HepG2 (cell line): ENCODE measurements around the gene ARL15. TPM values are rescaled to one million over a fixed set of nuclear protein-coding genes. Genes with fewer than 3 reads are reported as not detected.

Source experiments
- ATAC-seq: fragments of 200-7000 bp; cut with Tn5 transposase; 3 replicates; pipeline ENCODE4 v1.9.1; 2020; ENCODE audit warnings: mild to moderate bottlenecking, moderate library complexity
- BruUV-seq: library from RNA; stranded (reverse); fragments of 400-500 nt; replicated peaks from 2 replicates; lab custom pipeline; 2021; lab: Mats Ljungman, UMichigan
- CTCF ChIA-PET: fragments of 300-600 bp; formaldehyde crosslinking; extraction: SDS; loops from one replicate; lab custom pipeline; 2021; ENCODE audit warnings: low total read pairs, inconsistent platforms, low intra/inter-chr PET ratio; lab: Yijun Ruan, JAX
- POLR2A ChIA-PET: fragments of 350-600 bp; sonication (Branson Sonifier 250); formaldehyde crosslinking; loops from one replicate; lab custom pipeline; 2020; ENCODE audit warnings: antibody characterized with exemption, inconsistent platforms; lab: Yijun Ruan, JAX
- DNase-seq: peaks from one replicate; pipeline ENCODE4 v3.0.0-alpha.2; 2015; ENCODE audit warnings: low spot score
- FAIRE-seq: peaks from 3 replicates; lab custom pipeline; 2011; peaks lifted over from hg19 to GRCh38; lab: Jason Lieb, UNC
- H2AFZ ChIP-seq: one replicate; pipeline ENCODE4 v1.6.1; 2011; ENCODE audit warnings: low read length, inconsistent platforms
- H3K27ac ChIP-seq: fragments of 300-600 bp; 3 replicates; pipeline ENCODE4 v1.8.0; 2011; ENCODE audit warnings: mixed run types, mild to moderate bottlenecking, mixed read lengths, low read length, inconsistent platforms; ENCODE audit not compliant: insufficient read depth; ENCODE audit errors: extremely low read length
- H3K27me3 ChIP-seq, 2 experiments: fragments of 200-600 bp in 1 of 2; 2 replicates in 1 of 2; 3 replicates in 1 of 2; pipeline versions ENCODE4 v1.6.0 to v1.8.0; 2011; ENCODE audit warnings: low read length in 2 of 2, mild to moderate bottlenecking in 2 of 2, moderate library complexity in 2 of 2, inconsistent platforms in 1 of 2; ENCODE audit not compliant: insufficient read depth in 2 of 2, control insufficient read depth in 1 of 2
- H3K36me3 ChIP-seq, 2 experiments: fragments of 200-600 bp in 1 of 2; replicated peaks in 1 of 2; 2 replicates in 1 of 2; 3 replicates in 1 of 2; pipeline versions ENCODE4 v1.5.1 to v1.8.0; 2011; ENCODE audit warnings: low read length in 2 of 2, inconsistent platforms in 1 of 2; ENCODE audit not compliant: insufficient read depth in 2 of 2, control insufficient read depth in 1 of 2
- H3K4me1 ChIP-seq: 2 replicates; pipeline ENCODE4 v1.5.1; 2012; ENCODE audit warnings: low read length, inconsistent platforms; ENCODE audit not compliant: insufficient read depth
- H3K4me2 ChIP-seq: 2 replicates; pipeline ENCODE4 v1.6.0; 2011; ENCODE audit warnings: low read depth, low read length, inconsistent platforms
- H3K4me3 ChIP-seq, 3 experiments: fragments of 200-600 bp in 1 of 3; sonication (generic), shearing (Covaris generic) in 1 of 3; replicated peaks in 1 of 3; 2 replicates each; pipeline ENCODE4 v1.5.1; 2011 to 2016; ENCODE audit warnings: low read length in 3 of 3, inconsistent platforms in 2 of 3, low read depth in 2 of 3, mild to moderate bottlenecking in 2 of 3, control low read depth in 1 of 3, mixed read lengths in 1 of 3; ENCODE audit not compliant: insufficient read depth in 1 of 3
- H3K79me2 ChIP-seq: one replicate; pipeline ENCODE4 v1.6.1; 2011; ENCODE audit warnings: low read length, inconsistent platforms; ENCODE audit not compliant: insufficient read depth
- H3K9ac ChIP-seq: 2 replicates; pipeline ENCODE4 v1.6.0; 2011; ENCODE audit warnings: mild to moderate bottlenecking, low read depth, low read length, inconsistent platforms; ENCODE audit not compliant: insufficient read depth
- H3K9me3 ChIP-seq: 2 replicates; pipeline ENCODE4 v1.5.1; 2012; ENCODE audit warnings: mild to moderate bottlenecking, low read length
- H4K20me1 ChIP-seq: 2 replicates; pipeline ENCODE4 v1.6.0; 2011; ENCODE audit warnings: inconsistent platforms, mild to moderate bottlenecking, low read length, moderate library complexity; ENCODE audit not compliant: insufficient read depth
- ATF7 ChIP-seq, 2 experiments: fragments of 450-650 bp in 1 of 2; sonication (generic) in 1 of 2; formaldehyde crosslinking in 1 of 2; IDR thresholded peaks; 2 replicates each; pipeline versions ENCODE4 v1.4.0 to v1.6.1; 2016 to 2020; ENCODE audit warnings: antibody characterized with exemption in 1 of 2, mild to moderate bottlenecking in 1 of 2, missing genetic modification reagents in 1 of 2
- FOXK2 ChIP-seq: fragments of 450-650 bp; IDR thresholded peaks from 2 replicates; pipeline ENCODE4 v1.6.1; 2016
- HIVEP1 ChIP-seq: sonication (generic); formaldehyde crosslinking; IDR thresholded peaks from 2 replicates; pipeline ENCODE4 v1.4.0; 2020; ENCODE audit warnings: mild to moderate bottlenecking, missing genetic modification reagents
- HNF1A ChIP-seq, 2 experiments: sonication (generic) in 1 of 2; formaldehyde crosslinking in 1 of 2; IDR thresholded peaks; 2 replicates each; pipeline versions ENCODE4 v1.4.0 to v1.6.1; 2016 to 2020; ENCODE audit warnings: borderline replicate concordance in 1 of 2, low read depth in 1 of 2, mild to moderate bottlenecking in 1 of 2, missing genetic modification reagents in 1 of 2
- ISX ChIP-seq: sonication (generic); formaldehyde crosslinking; conservative IDR thresholded peaks from 2 replicates; pipeline ENCODE4 v1.5.0; 2020; ENCODE audit warnings: missing genetic modification reagents
- KLF13 ChIP-seq: sonication (generic); formaldehyde crosslinking; IDR thresholded peaks from 2 replicates; pipeline ENCODE4 v1.4.0; 2020; ENCODE audit warnings: mild to moderate bottlenecking, missing genetic modification reagents
- RNF219 ChIP-seq: sonication (generic); formaldehyde crosslinking; IDR thresholded peaks from 2 replicates; pipeline ENCODE4 v1.5.0; 2020; ENCODE audit warnings: mild to moderate bottlenecking, missing genetic modification reagents
- SPEN ChIP-seq: sonication (generic); formaldehyde crosslinking; IDR thresholded peaks from 2 replicates; pipeline ENCODE4 v1.5.1; 2020; ENCODE audit warnings: low read depth, mild to moderate bottlenecking, missing genetic modification reagents
- TCF12 ChIP-seq, 2 experiments: fragments of 450-650 bp in 1 of 2; sonication (generic) in 1 of 2; formaldehyde crosslinking in 1 of 2; IDR thresholded peaks; 2 replicates each; pipeline versions ENCODE4 v1.6.1 to v1.8.0; 2017 to 2022; ENCODE audit warnings: antibody characterized with exemption in 1 of 2, mild to moderate bottlenecking in 1 of 2, missing genetic modification reagents in 1 of 2, moderate library complexity in 1 of 2
- TOPORS ChIP-seq: sonication (generic); formaldehyde crosslinking; IDR thresholded peaks from 2 replicates; pipeline ENCODE4 v1.8.0; 2023; ENCODE audit warnings: mild to moderate bottlenecking, missing genetic modification reagents
- ZBTB20 ChIP-seq: sonication (generic); formaldehyde crosslinking; IDR thresholded peaks from 2 replicates; pipeline ENCODE4 v1.8.1; 2023; ENCODE audit warnings: missing genetic modification reagents, low read depth, mild to moderate bottlenecking, borderline replicate concordance
- ZNF335 ChIP-seq: sonication (generic); formaldehyde crosslinking; IDR thresholded peaks from 2 replicates; pipeline ENCODE4 v1.4.0; 2020; ENCODE audit warnings: missing genetic modification reagents
- ZNF383 ChIP-seq: sonication (generic); formaldehyde crosslinking; IDR thresholded peaks from 2 replicates; pipeline ENCODE4 v1.4.0; 2020; ENCODE audit warnings: missing genetic modification reagents, mild to moderate bottlenecking, borderline replicate concordance
- ZNF652 ChIP-seq: IDR thresholded peaks from 2 replicates; pipeline ENCODE4 v1.6.1; 2016; ENCODE audit warnings: low read depth, borderline replicate concordance
- ZNF670 ChIP-seq: sonication (generic); formaldehyde crosslinking; IDR thresholded peaks from 2 replicates; pipeline ENCODE4 v1.8.0; 2022; ENCODE audit warnings: mild to moderate bottlenecking, missing genetic modification reagents, borderline replicate concordance
- ZNF672 ChIP-seq: sonication (generic); formaldehyde crosslinking; IDR thresholded peaks from 2 replicates; pipeline ENCODE4 v1.8.1; 2022; ENCODE audit warnings: missing genetic modification reagents
- ZNF776 ChIP-seq: sonication (generic); formaldehyde crosslinking; IDR thresholded peaks from 2 replicates; pipeline ENCODE4 v1.4.0; 2020; ENCODE audit warnings: mild to moderate bottlenecking, missing genetic modification reagents
- WGBS: methylation state at CpG from one replicate; pipeline ENCODE4 v1.1.6; 2017; ENCODE audit warnings: low lambda C conversion rate; 5-methylcytosine and 5-hydroxymethylcytosine counted together
- in situ Hi-C: cut with HindIII; loops from 2 replicates; pipeline ENCODE4 v1.10.0; 2017; ENCODE audit warnings: low pct_unique_long_range_greater_than_20kb; ENCODE audit not compliant: extremely low pct_ligation_motif_present
- intact Hi-C: fragments of 100-400 bp; cut with micrococcal nuclease; formaldehyde crosslinking; loops from one replicate; pipeline ENCODE4 v1.10.0; 2022; ENCODE audit not compliant: unreplicated experiment
- polyA plus RNA-seq, 8 experiments: library from polyadenylated mRNA; depleted of rRNA in 3 of 8; stranded (reverse) in 7 of 8; unstranded in 1 of 8; fragments of >200 nt; fragmentation: Illumina TruSeq in 4 of 8; extraction: Trizol in 4 of 8; gene quantifications; 2 replicates each; pipeline versions ENCODE4 v1.2.1 to v1.2.3, GENCODE V29; 2011 to 2016; ENCODE audit warnings: low read depth in 4 of 8, missing spikeins in 1 of 8, mixed read lengths in 1 of 8; ENCODE audit not compliant: insufficient read depth in 1 of 8
- total RNA-seq, 5 experiments: library from RNA; depleted of rRNA; stranded (reverse); fragments of >200 nt; fragmentation: Illumina TruSeq; extraction: Trizol; gene quantifications; 2 replicates each; pipeline ENCODE4 v1.2.3, GENCODE V29; 2016; ENCODE audit warnings: low read depth in 1 of 5

ARL15 gene
- total and polyA plus RNA-seq, 2 of the 13 experiments (the other 11 are each of a cell fraction or from before 2014, with no cell fraction given): 2.5 to 7.7 TPM

GRCh38 chr5:53987101-53987500, 323.3 kb downstream of the ARL15 start (continued):
- TF ChIP-seq RNF219 (CRISPR knock-in tag): no peak
- TF ChIP-seq ZNF776 (CRISPR knock-in tag): no peak
- TF ChIP-seq ZNF672 (CRISPR knock-in tag): no peak

- H4K20me1 ChIP-seq: no peaks in the 10 kb centered on the region
- peaks cover 11% of the 10 kb centered on the region for H3K4me1 ChIP-seq
- POLR2A ChIA-PET: no interaction called here
- no peak overlapping the region for H3K4me2 ChIP-seq
- no peak for ATAC-seq
- no peak for FAIRE-seq
- in situ Hi-C loops (no loop called here), intact Hi-C loops (no loop called here)
- DNase-seq: no peak
- no peaks in the 10 kb centered on the region for H3K9me3 ChIP-seq
- no peak overlapping the region for H3K9ac ChIP-seq
- H3K4me3 ChIP-seq: no peak overlapping the region
- H3K27ac ChIP-seq: no peak overlapping the region
- no peaks in the 10 kb centered on the region for H3K27me3 ChIP-seq
- 74% methylated on average over 5 of the region's 5 CpGs for WGBS
- no peaks in the 10 kb centered on the region for H3K36me3 ChIP-seq
- CTCF ChIA-PET: no interaction called here
- no peak overlapping the region for H2AFZ ChIP-seq
- H3K79me2 ChIP-seq: no peaks in the 10 kb centered on the region
- no TSS peak for BruUV-seq
- TF ChIP-seq ISX (CRISPR knock-in tag): no peak
- no peak for TF ChIP-seq TCF12 (IDR thresholded peaks at IDR 0.05)
- TF ChIP-seq TCF12 (CRISPR knock-in tag; IDR thresholded peaks at IDR 0.05): no peak
- no peak for TF ChIP-seq ZNF670 (CRISPR knock-in tag)
- no peak for TF ChIP-seq KLF13 (CRISPR knock-in tag)
- no peak for TF ChIP-seq SPEN (CRISPR knock-in tag)
- TF ChIP-seq ZNF335 (CRISPR knock-in tag): no peak
- TF ChIP-seq TOPORS (CRISPR knock-in tag): no peak
- TF ChIP-seq HNF1A (IDR thresholded peaks at IDR 0.05; ENCODE audit: low read depth): no peak
- no peak for TF ChIP-seq HNF1A (CRISPR knock-in tag; IDR thresholded peaks at IDR 0.05; ENCODE audit: borderline replicate concordance)
- TF ChIP-seq ATF7 (IDR thresholded peaks at IDR 0.05): no peak
- no peak for TF ChIP-seq ATF7 (CRISPR knock-in tag; IDR thresholded peaks at IDR 0.05)
- TF ChIP-seq ZNF652 (CRISPR knock-in tag): no peak
- TF ChIP-seq ZNF383 (CRISPR knock-in tag): no peak
- TF ChIP-seq HIVEP1 (CRISPR knock-in tag): no peak
- TF ChIP-seq ZBTB20: no peak
- TF ChIP-seq FOXK2: no peak
These were observed 324.6 kb downstream of the ARL15 start for GRCh38 chr5:53985796-53986195.
